ENCODE data around the gene ANKRD60. TPM values are rescaled to one million over a fixed set of nuclear protein-coding genes. Genes with fewer than 3 reads are reported as not detected.

Gene ANKRD60
- total and polyA plus RNA-seq, 2 experiments from 2014 or later: not detected

DNA sequence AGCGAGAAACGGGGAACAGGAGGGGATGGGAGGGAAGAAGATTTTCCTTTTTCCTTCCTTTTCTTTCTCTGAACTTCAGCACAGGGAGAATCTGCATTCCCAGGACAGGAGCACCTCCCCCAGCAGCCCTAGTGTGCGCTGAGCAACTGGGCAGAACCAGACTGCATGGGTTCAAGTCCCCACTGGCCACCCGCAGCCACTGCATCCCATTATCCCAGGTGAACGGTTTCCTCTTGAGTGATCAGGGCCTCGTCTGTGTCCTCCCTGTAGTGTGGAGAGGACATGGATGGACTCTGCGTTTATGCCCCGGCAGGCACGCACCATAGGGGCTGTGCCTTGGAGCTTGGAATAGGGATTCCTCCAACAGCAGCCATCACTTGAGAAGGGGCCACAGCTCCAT, 53.0 kb downstream of the ANKRD60 start:
- no peaks in the 10 kb centered on the region for H3K9me3 ChIP-seq (ENCODE audit: low read depth)
- no peaks in the 10 kb centered on the region for H3K36me3 ChIP-seq

DNA sequence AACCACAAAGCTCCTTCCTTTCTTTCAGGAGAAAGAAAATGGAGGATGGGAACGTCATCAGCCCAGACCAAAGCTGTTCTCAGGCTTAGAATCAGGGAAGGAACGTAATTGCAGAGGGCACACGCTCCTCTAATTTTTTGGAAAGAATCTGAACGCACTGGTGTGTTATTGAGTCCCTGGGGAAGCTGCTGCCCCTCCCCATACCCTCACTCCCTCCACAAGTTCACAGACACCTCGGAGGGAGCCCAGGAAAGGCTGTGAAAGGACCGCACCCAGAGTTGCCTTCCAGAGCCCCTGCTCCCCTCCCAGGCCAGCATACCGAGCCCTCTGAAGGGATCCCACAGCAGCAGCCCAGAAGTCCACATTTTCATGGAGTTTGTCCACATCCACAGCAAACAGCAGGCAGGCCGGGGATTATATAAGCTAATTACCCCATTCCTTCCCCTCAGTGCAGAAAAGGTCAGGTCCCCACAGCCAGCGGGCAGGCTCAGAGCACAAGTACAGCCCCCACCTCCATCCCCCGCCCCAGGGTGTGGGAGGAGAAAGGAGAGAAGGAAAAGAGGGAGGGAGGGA, 53.7 kb downstream of the ANKRD60 start:
- no peaks in the 10 kb centered on the region for H3K4me1 ChIP-seq (ENCODE audit: low read depth)
- H3K9me3 ChIP-seq (ENCODE audit: low read depth): no peaks in the 10 kb centered on the region
- no peak for DNase-seq (ENCODE audit: low read depth in 1 of 2, low spot score in 1 of 2)
- H3K27me3 ChIP-seq: peaks cover 15% of the 10 kb centered on the region
- TF ChIP-seq, protein P1, sequence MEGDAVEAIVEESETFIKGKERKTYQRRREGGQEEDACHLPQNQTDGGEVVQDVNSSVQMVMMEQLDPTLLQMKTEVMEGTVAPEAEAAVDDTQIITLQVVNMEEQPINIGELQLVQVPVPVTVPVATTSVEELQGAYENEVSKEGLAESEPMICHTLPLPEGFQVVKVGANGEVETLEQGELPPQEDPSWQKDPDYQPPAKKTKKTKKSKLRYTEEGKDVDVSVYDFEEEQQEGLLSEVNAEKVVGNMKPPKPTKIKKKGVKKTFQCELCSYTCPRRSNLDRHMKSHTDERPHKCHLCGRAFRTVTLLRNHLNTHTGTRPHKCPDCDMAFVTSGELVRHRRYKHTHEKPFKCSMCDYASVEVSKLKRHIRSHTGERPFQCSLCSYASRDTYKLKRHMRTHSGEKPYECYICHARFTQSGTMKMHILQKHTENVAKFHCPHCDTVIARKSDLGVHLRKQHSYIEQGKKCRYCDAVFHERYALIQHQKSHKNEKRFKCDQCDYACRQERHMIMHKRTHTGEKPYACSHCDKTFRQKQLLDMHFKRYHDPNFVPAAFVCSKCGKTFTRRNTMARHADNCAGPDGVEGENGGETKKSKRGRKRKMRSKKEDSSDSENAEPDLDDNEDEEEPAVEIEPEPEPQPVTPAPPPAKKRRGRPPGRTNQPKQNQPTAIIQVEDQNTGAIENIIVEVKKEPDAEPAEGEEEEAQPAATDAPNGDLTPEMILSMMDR (IDR thresholded peaks at IDR 0.05; ENCODE audit: low read depth, low read length): no peak
- no peak overlapping the region for H3K27ac ChIP-seq
- no peak overlapping the region for H3K4me3 ChIP-seq
- H3K36me3 ChIP-seq: no peaks in the 10 kb centered on the region

More for the DNA sequence above, 53.0 kb downstream of the ANKRD60 start:
- no peaks in the 10 kb centered on the region for H3K4me1 ChIP-seq (ENCODE audit: low read depth)
- peaks cover 20% of the 10 kb centered on the region for H3K27me3 ChIP-seq
- H3K27ac ChIP-seq: no peak overlapping the region
- TF ChIP-seq, protein P1 (IDR thresholded peaks at IDR 0.05; ENCODE audit: low read depth, low read length): no peak
- no peak overlapping the region for H3K4me3 ChIP-seq
- no peak for DNase-seq (ENCODE audit: low read depth in 1 of 2, low spot score in 1 of 2)

DNA sequence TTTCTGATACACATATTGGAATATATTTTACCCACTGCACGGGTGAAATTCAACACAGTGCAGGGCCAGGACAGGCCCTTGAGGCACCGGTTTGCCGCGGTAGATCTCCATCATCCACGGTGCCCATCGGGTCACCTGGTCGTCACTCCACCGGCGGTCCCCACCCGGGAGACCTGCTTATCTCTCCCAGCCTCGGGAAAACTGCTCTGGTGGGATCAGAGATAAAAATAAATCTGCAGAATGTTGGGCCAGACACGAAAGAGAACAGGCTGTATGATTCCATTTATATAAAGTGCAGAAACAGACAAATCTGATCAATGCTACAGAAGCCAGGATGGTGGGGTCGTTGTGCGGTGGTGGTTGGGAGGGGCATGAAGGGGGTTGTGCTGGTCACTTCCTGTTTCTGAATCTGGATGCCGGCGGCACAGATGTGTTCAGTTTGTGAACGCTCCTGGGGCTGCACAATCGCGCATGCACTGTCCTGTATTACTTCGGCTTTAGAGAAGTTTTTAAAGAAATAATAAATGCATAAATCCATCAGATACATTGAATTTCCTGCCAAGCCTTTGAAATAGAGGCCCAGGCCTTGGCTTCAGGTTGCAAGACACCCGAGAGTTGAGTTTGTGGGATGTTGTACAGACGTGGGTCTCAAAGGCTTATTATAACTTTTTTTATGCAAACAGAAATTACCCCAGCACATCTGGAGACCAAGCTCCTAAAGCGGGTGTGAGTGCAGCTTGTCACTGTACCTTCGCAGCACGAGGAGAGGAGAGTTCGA, 54.3 kb downstream of the ANKRD60 start:
- no peaks in the 10 kb centered on the region for H3K4me1 ChIP-seq (ENCODE audit: low read depth)
- H3K27ac ChIP-seq: no peak overlapping the region
- DNase-seq (ENCODE audit: low read depth in 1 of 2, low spot score in 1 of 2): no peak
- no peaks in the 10 kb centered on the region for H3K36me3 ChIP-seq
- no peaks in the 10 kb centered on the region for H3K9me3 ChIP-seq (ENCODE audit: low read depth)
- H3K27me3 ChIP-seq: peaks cover 8% of the 10 kb centered on the region
- H3K4me3 ChIP-seq: no peak overlapping the region
- TF ChIP-seq, protein P1 (IDR thresholded peaks at IDR 0.05; ENCODE audit: low read depth, low read length): no peak

DNA sequence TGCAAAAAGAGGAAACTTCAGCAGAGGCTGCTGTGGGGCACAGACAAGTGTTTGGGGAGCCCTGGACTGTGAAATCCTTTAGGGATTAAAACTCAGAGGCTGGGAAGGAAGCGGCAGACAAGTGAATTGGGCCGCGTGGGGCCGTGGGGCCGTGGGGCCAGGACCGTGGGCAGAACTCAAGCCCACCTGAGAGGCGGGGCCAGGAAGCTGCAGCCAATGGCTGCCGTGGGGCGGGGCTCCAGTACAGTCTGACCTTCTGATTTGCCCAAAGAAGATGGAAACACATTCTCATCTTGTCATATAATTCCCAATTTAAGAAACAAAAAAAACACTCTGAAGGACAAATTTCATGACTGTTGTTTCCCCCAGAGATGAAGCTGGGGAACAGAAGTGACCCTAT, 55.4 kb downstream of the ANKRD60 start:
- no peaks in the 10 kb centered on the region for H3K9me3 ChIP-seq (ENCODE audit: low read depth)
- no peaks in the 10 kb centered on the region for H3K27me3 ChIP-seq
- H3K4me3 ChIP-seq: no peak overlapping the region
- H3K36me3 ChIP-seq: no peaks in the 10 kb centered on the region
- H3K27ac ChIP-seq: no peak overlapping the region
- DNase-seq (ENCODE audit: low read depth in 1 of 2, low spot score in 1 of 2): no peak
- H3K4me1 ChIP-seq (ENCODE audit: low read depth): no peaks in the 10 kb centered on the region
- TF ChIP-seq, protein P1 (IDR thresholded peaks at IDR 0.05; ENCODE audit: low read depth, low read length): no peak

DNA sequence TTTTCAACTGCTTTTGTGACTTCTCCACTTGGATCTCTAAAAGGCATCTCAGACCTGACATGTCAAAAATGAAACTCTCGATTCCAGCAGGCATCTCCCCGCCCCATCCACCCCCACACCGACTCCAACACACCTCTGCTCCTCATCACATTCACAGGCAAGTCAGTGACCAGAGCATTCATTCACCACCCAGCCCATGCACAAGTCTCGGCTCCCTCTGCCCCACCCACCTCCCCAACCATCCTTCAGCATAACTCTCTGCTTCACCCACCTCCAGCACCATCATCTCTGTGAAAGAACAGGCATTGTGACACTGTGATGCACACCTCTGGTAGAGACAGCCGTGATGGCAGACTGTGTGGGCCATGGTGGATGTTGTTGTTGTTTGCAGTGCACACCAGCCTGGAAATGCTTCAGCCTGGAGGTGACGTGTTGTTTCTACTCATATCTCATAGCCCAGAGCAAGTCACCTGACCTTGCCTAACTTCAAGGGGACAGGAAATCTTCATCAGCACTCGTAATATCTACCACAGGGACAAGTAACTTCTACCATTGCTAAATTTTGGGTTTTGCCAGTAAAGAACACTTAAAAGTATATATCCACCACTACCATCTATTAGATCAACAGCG, 56.5 kb downstream of the ANKRD60 start:
- Histone ChIP-seq H3K27me3 (no peaks in the 10 kb centered on the region), H3K27ac (no peak overlapping the region), H3K4me1 (ENCODE audit: low read depth) (no peaks in the 10 kb centered on the region), H3K9me3 (ENCODE audit: low read depth) (no peaks in the 10 kb centered on the region), H3K4me3 (no peak overlapping the region), H3K36me3 (no peaks in the 10 kb centered on the region)
- no peak for DNase-seq (ENCODE audit: low read depth in 1 of 2, low spot score in 1 of 2)
- TF ChIP-seq, protein P1 (IDR thresholded peaks at IDR 0.05; ENCODE audit: low read depth, low read length): no peak
